Measurements from ENCODE around the gene RAB8B. TPM values are rescaled to one million over a fixed set of nuclear protein-coding genes. Genes with fewer than 3 reads are reported as not detected.

RAB8B gene
- polyA plus RNA-seq, 12 donors, result 17.0 to 58.1 (median 22.8) TPM; not detected in 1

GRCh38 chr15:63261311-63261710 is 71.9 kb downstream of the RAB8B start:
- DNase-seq, result no peak

- DNase-seq, result no peak
Observed at GRCh38 chr15:63263519-63263918, 74.1 kb downstream of the RAB8B start.

GRCh38 chr15:63264688-63265293 is 75.4 kb downstream of the RAB8B start:
- no peak for DNase-seq

- no peak for DNase-seq
Observed at GRCh38 chr15:63274427-63274826, 85.0 kb downstream of the RAB8B start.

- DNase-seq, result no peak
Observed at GRCh38 chr15:63276342-63277037, 87.1 kb downstream of the RAB8B start.

- DNase-seq, result peak; percentile 72
Observed at GRCh38 chr15:63277038-63277892, 87.9 kb downstream of the RAB8B start, which contains the start of gene APH1B. APH1B (plus strand) TSS chr15:63277605; CDS start chr15:63277624, 19 bp downstream.

- DNase-seq, result peak; percentile 21
Observed at GRCh38 chr15:63277893-63278456, 88.6 kb downstream of the RAB8B start.

GRCh38 chr15:63283126-63283525 is 93.7 kb downstream of the RAB8B start:
- DNase-seq, result no peak

- DNase-seq, result no peak
Observed at GRCh38 chr15:63284335-63284734, 94.9 kb downstream of the RAB8B start.

GRCh38 chr15:63287109-63287508 is 97.7 kb downstream of the RAB8B start:
- no peak for DNase-seq

GRCh38 chr15:63288342-63288741 is 98.9 kb downstream of the RAB8B start:
- DNase-seq, result no peak

GRCh38 chr15:63288778-63289378 is 99.5 kb downstream of the RAB8B start:
- DNase-seq, result peak; percentile 63

GRCh38 chr15:63291507-63291906 is 102.1 kb downstream of the RAB8B start:
- DNase-seq, result no peak

- DNase-seq, result no peak
Observed at GRCh38 chr15:63292241-63292640, 102.8 kb downstream of the RAB8B start.

GRCh38 chr15:63292771-63293170 is 103.4 kb downstream of the RAB8B start:
- no peak for DNase-seq

- no peak for DNase-seq
Observed at GRCh38 chr15:63294359-63294758, 105.0 kb downstream of the RAB8B start.

- DNase-seq, result no peak
Observed at GRCh38 chr15:63295341-63295740, 105.9 kb downstream of the RAB8B start.

GRCh38 chr15:63296195-63296594 is 106.8 kb downstream of the RAB8B start:
- no peak for DNase-seq

GRCh38 chr15:63299943-63300575 is 110.7 kb downstream of the RAB8B start:
- no peak for DNase-seq

- no peak for DNase-seq
Observed at GRCh38 chr15:63301088-63301487, 111.7 kb downstream of the RAB8B start.

- DNase-seq, result no peak
Observed at GRCh38 chr15:63305260-63305659, 115.9 kb downstream of the RAB8B start.
